B cell (primary cell): ENCODE data around the gene NUDCD3.

Experiments
- EZH2 ChIP-seq: IDR thresholded peaks from 2 replicates; pipeline ENCODE4 v1.6.1; 2012; ENCODE audit warnings: borderline replicate concordance, low read depth, mild to moderate bottlenecking, moderate library complexity, low read length; ENCODE audit not compliant: insufficient read depth, poor library complexity, severe bottlenecking
- TF ChIP-seq, protein P1 (sequence below): fragments of 200-600 bp; IDR thresholded peaks from one replicate; pipeline ENCODE4 v1.8.0; 2022; ENCODE audit warnings: antibody characterized with exemption, mild to moderate bottlenecking

- TF ChIP-seq, protein P1, sequence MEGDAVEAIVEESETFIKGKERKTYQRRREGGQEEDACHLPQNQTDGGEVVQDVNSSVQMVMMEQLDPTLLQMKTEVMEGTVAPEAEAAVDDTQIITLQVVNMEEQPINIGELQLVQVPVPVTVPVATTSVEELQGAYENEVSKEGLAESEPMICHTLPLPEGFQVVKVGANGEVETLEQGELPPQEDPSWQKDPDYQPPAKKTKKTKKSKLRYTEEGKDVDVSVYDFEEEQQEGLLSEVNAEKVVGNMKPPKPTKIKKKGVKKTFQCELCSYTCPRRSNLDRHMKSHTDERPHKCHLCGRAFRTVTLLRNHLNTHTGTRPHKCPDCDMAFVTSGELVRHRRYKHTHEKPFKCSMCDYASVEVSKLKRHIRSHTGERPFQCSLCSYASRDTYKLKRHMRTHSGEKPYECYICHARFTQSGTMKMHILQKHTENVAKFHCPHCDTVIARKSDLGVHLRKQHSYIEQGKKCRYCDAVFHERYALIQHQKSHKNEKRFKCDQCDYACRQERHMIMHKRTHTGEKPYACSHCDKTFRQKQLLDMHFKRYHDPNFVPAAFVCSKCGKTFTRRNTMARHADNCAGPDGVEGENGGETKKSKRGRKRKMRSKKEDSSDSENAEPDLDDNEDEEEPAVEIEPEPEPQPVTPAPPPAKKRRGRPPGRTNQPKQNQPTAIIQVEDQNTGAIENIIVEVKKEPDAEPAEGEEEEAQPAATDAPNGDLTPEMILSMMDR, result no peak
- TF ChIP-seq EZH2, result no peak
Observed at GRCh38 chr7:44512736-44513135, 22.3 kb upstream of the NUDCD3 start.
